SK-N-SH (cell line): ENCODE data around the gene PRKAG1.

Experiments used
- GABPA ChIP-seq: IDR thresholded peaks from 2 replicates; pipeline ENCODE4 v1.4.0; 2012; ENCODE audit warnings: low read depth, mild to moderate bottlenecking
- MXI1 ChIP-seq: IDR thresholded peaks from 2 replicates; pipeline ENCODE4 v1.6.1; 2012; ENCODE audit warnings: mild to moderate bottlenecking, low read depth, low read length, improper control_type of control experiment
- NRF1 ChIP-seq: IDR thresholded peaks from 2 replicates; pipeline ENCODE4 v1.6.1; 2012; ENCODE audit warnings: low read depth, mild to moderate bottlenecking, low read length
- RAD21 ChIP-seq: IDR thresholded peaks from 2 replicates; pipeline ENCODE4 v1.6.1; 2012; ENCODE audit warnings: mild to moderate bottlenecking, low read length
- TAF1 ChIP-seq: IDR thresholded peaks from 2 replicates; pipeline ENCODE4 v1.6.1; 2012; ENCODE audit warnings: low read depth, mild to moderate bottlenecking, low read length, moderate library complexity, borderline replicate concordance
- TCF12 ChIP-seq: IDR thresholded peaks from 2 replicates; pipeline ENCODE4 v1.4.0; 2012
- TF ChIP-seq, protein P1 (sequence below): fragments of 200-600 bp; sonication (generic); IDR thresholded peaks from 2 replicates; pipeline ENCODE4 v1.6.1; 2017; ENCODE audit warnings: antibody characterized with exemption, mild to moderate bottlenecking, moderate library complexity
- TF ChIP-seq, protein P2 (sequence below): IDR thresholded peaks from 2 replicates; pipeline ENCODE4 v1.4.0; 2012; ENCODE audit warnings: low read depth
- TF ChIP-seq, protein P3 (sequence below): IDR thresholded peaks from 2 replicates; pipeline ENCODE4 v1.6.1; 2012; ENCODE audit warnings: mild to moderate bottlenecking, low read depth, low read length, moderate library complexity

DNA sequence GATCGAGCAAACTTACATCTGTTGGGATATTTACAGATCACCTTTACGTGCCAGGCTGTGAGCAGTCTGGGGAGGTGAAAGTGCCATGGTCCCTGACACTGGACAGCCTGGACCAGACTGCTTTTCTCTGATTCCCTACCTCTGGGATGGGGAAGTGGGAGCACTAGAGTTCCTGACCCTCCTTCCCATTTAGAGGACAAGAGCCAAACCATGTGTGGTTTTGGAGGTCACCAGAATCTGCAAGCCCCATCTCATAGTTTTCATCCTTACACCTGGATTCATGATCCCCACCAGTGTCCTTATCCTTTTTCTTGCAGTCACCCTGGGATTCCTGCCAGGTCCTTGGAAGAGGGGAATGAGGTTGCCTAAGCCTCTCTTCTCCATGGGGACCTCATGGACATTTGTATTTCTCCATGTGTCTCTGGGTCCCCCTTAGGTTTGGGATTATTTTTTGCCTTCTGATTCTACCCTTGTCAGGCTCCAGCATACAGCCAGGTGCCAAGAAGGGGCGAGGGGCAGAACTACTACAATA, 45.6 kb downstream of the PRKAG1 start:
- TF ChIP-seq, protein P1, sequence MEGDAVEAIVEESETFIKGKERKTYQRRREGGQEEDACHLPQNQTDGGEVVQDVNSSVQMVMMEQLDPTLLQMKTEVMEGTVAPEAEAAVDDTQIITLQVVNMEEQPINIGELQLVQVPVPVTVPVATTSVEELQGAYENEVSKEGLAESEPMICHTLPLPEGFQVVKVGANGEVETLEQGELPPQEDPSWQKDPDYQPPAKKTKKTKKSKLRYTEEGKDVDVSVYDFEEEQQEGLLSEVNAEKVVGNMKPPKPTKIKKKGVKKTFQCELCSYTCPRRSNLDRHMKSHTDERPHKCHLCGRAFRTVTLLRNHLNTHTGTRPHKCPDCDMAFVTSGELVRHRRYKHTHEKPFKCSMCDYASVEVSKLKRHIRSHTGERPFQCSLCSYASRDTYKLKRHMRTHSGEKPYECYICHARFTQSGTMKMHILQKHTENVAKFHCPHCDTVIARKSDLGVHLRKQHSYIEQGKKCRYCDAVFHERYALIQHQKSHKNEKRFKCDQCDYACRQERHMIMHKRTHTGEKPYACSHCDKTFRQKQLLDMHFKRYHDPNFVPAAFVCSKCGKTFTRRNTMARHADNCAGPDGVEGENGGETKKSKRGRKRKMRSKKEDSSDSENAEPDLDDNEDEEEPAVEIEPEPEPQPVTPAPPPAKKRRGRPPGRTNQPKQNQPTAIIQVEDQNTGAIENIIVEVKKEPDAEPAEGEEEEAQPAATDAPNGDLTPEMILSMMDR, result no peak; the same call in 1 of the 2 replicates
- TF ChIP-seq TAF1, result no peak
- no peak for TF ChIP-seq MXI1
- no peak for TF ChIP-seq GABPA
- TF ChIP-seq RAD21, result no peak
- TF ChIP-seq, protein P2, sequence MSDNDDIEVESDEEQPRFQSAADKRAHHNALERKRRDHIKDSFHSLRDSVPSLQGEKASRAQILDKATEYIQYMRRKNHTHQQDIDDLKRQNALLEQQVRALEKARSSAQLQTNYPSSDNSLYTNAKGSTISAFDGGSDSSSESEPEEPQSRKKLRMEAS, result no peak
- no peak for TF ChIP-seq NRF1
- TF ChIP-seq, protein P3, sequence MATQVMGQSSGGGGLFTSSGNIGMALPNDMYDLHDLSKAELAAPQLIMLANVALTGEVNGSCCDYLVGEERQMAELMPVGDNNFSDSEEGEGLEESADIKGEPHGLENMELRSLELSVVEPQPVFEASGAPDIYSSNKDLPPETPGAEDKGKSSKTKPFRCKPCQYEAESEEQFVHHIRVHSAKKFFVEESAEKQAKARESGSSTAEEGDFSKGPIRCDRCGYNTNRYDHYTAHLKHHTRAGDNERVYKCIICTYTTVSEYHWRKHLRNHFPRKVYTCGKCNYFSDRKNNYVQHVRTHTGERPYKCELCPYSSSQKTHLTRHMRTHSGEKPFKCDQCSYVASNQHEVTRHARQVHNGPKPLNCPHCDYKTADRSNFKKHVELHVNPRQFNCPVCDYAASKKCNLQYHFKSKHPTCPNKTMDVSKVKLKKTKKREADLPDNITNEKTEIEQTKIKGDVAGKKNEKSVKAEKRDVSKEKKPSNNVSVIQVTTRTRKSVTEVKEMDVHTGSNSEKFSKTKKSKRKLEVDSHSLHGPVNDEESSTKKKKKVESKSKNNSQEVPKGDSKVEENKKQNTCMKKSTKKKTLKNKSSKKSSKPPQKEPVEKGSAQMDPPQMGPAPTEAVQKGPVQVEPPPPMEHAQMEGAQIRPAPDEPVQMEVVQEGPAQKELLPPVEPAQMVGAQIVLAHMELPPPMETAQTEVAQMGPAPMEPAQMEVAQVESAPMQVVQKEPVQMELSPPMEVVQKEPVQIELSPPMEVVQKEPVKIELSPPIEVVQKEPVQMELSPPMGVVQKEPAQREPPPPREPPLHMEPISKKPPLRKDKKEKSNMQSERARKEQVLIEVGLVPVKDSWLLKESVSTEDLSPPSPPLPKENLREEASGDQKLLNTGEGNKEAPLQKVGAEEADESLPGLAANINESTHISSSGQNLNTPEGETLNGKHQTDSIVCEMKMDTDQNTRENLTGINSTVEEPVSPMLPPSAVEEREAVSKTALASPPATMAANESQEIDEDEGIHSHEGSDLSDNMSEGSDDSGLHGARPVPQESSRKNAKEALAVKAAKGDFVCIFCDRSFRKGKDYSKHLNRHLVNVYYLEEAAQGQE, result no peak
- no peak for TF ChIP-seq TCF12
